Measurements from ENCODE around the gene NOP14. TPM values are rescaled to one million over a fixed set of nuclear protein-coding genes. Genes with fewer than 3 reads are reported as not detected.
"Not testable (repeated sequence)": the region's sequence is repeated elsewhere in the genome, so short reads cannot be mapped to it uniquely, and the experiment has no call there.

NOP14 gene
- total and polyA plus RNA-seq, 2 experiments from 2014 or later: 15.9 to 20.5 TPM

DNA sequence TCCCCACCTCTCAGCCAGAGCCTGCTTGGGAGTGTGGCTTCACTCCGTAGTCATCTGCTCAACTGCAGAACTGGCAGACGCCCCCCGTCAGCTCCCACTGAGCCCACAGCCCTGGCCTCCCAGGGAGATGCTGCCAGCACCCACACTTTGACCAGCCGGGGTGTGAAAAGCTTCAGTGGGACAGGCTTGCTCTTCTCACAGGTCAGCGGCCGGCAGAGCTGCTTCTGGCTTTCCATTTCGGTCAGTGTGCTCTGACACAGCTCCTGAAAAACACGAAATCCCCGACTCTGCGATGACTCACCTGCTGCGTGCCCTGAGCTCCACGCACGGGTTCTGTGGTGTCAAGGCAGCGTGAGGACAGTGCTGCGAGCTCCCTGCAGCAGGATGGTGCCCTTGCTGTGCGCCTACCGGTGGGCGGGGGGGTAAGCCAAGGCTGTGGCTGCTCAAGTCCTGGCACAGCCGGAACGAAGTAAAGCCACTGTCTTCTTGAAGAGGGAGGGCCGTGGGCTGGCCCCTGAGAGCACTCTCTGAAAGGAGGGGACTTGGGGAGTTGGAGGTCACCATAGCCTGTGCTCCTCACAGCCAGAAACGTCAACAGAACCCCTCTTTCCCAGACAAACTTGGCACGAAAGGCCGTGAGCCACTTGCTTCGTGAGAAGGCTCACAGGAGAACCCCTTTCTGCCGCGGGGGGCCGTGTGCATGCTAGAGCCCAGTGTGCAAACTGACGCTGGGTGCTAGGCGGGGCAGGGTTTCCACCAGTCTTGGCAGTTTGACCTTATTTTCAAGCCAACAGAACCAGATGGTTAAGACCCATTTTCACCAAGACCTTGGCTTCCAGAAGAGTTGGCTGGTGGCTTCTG is 23.6 kb downstream of the NOP14 start:
- H3K36me3 ChIP-seq (ENCODE audit: low read depth): peaks cover 42% of the 10 kb centered on the region
- H3K4me2 ChIP-seq (ENCODE audit: unreplicated experiment): no peak overlapping the region
- peaks cover 29% of the 10 kb centered on the region for H3K79me2 ChIP-seq (ENCODE audit: insufficient read depth)
- in situ Hi-C loops (cut with MboI): no loop called here
- peaks cover 45% of the 10 kb centered on the region for H3F3A ChIP-seq (ENCODE audit: insufficient read depth)
- H3K9me3 ChIP-seq (ENCODE audit: low read depth): no peaks in the 10 kb centered on the region
- TF ChIP-seq EZH2 (IDR thresholded peaks at IDR 0.05; ENCODE audit: insufficient read depth, poor library complexity, severe bottlenecking) (no peak), EZH2phosphoT487 (IDR thresholded peaks at IDR 0.05; ENCODE audit: insufficient read depth, low read depth) (no peak)
- H3K27me3 ChIP-seq (replicated peaks; ENCODE audit: insufficient read depth): no peaks in the 10 kb centered on the region
- DNase-seq: no peak
- H3K9me2 ChIP-seq (ENCODE audit: insufficient read depth): no peaks in the 10 kb centered on the region
- peaks cover 16% of the 10 kb centered on the region for H3K4me1 ChIP-seq (ENCODE audit: insufficient read depth)
- 82 to 85% methylated on average over 30 of the region's 30 CpGs for WGBS, 2 experiments (ENCODE audit: low coverage in 1 of 2, low lambda C conversion rate in 2 of 2, missing lambda C conversion rate in 2 of 2)
- H4K20me1 ChIP-seq (ENCODE audit: insufficient read depth): no peaks in the 10 kb centered on the region
- no peak overlapping the region for H3K9ac ChIP-seq
- no peak overlapping the region for H2AFZ ChIP-seq
- no peak overlapping the region for H3K27ac ChIP-seq
- no peak overlapping the region for H3K4me3 ChIP-seq

DNA sequence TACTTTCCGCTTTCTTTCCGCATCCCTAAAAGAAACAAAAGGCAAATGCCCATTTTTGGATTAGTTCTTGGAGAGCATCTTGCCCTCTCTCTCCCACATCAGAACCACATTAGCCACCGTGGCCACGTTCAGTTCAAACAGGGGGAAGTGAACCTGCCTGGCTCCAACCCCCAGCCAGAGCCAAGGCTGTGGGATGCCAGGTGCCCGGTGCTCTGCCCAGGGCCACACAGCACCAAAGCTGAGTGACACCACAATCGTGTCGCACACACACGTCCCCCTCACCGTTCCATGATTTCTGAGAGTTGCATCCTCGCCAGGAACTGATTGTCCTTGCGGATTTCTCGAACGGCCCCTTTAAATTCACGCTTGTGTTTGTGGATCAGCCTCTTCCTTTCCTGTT is 24.3 kb downstream of the NOP14 start:
- no peaks in the 10 kb centered on the region for H3K9me3 ChIP-seq (ENCODE audit: low read depth)
- H2AFZ ChIP-seq: no peak overlapping the region
- no peaks in the 10 kb centered on the region for H3K9me2 ChIP-seq (ENCODE audit: insufficient read depth)
- TF ChIP-seq EZH2phosphoT487 (IDR thresholded peaks at IDR 0.05; ENCODE audit: insufficient read depth, low read depth) (no peak), EZH2 (IDR thresholded peaks at IDR 0.05; ENCODE audit: insufficient read depth, poor library complexity, severe bottlenecking) (no peak)
- H3K4me3 ChIP-seq: no peak overlapping the region
- no peak overlapping the region for H3K9ac ChIP-seq
- H3K4me2 ChIP-seq (ENCODE audit: unreplicated experiment): no peak overlapping the region
- H3K27ac ChIP-seq: no peak overlapping the region
- peaks cover 42% of the 10 kb centered on the region for H3K36me3 ChIP-seq (ENCODE audit: low read depth)
- WGBS, 2 experiments (ENCODE audit: low coverage in 1 of 2, low lambda C conversion rate in 2 of 2, missing lambda C conversion rate in 2 of 2): 89 to 90% methylated on average over 14 of the region's 14 CpGs
- in situ Hi-C loops (cut with MboI): no loop called here
- DNase-seq: no peak
- peaks cover 16% of the 10 kb centered on the region for H3K4me1 ChIP-seq (ENCODE audit: insufficient read depth)
- no peaks in the 10 kb centered on the region for H4K20me1 ChIP-seq (ENCODE audit: insufficient read depth)
- H3K79me2 ChIP-seq (ENCODE audit: insufficient read depth): peaks cover 29% of the 10 kb centered on the region
- H3K27me3 ChIP-seq (replicated peaks; ENCODE audit: insufficient read depth): no peaks in the 10 kb centered on the region
- H3F3A ChIP-seq (ENCODE audit: insufficient read depth): peaks cover 45% of the 10 kb centered on the region

DNA sequence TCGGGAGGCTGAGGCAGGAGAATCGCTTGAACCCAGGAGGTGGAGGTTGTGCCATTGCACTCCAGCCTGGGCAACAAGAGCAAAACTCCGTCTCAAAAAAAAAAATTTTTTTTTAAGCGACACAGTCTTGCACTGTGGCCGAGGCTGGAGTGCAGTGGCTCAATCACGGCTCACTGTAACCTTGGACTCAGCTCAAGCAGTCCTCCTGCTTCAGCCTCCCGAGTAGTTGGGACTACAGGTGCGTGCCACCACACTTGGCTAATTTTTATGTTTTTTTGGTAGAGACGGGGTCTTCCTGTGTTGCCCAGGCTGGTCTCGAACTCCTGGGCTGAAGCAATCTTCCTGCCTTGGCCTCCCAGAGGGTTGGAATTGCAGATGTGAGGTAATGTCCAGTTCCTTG is 24.8 kb downstream of the NOP14 start:
- DNase-seq; H3K9me3 ChIP-seq (ENCODE audit: low read depth); H3K27me3 ChIP-seq (replicated peaks; ENCODE audit: insufficient read depth); H3K9ac ChIP-seq; in situ Hi-C loops (cut with MboI); H3K4me3 ChIP-seq; H2AFZ ChIP-seq; H3K9me2 ChIP-seq (ENCODE audit: insufficient read depth); H4K20me1 ChIP-seq (ENCODE audit: insufficient read depth); H3K27ac ChIP-seq; H3K4me2 ChIP-seq (ENCODE audit: unreplicated experiment): not testable (repeated sequence)
- peaks cover 42% of the 10 kb centered on the region for H3K36me3 ChIP-seq (ENCODE audit: low read depth)
- H3F3A ChIP-seq (ENCODE audit: insufficient read depth): peaks cover 45% of the 10 kb centered on the region
- H3K4me1 ChIP-seq (ENCODE audit: insufficient read depth): peaks cover 17% of the 10 kb centered on the region
- peaks cover 29% of the 10 kb centered on the region for H3K79me2 ChIP-seq (ENCODE audit: insufficient read depth)
- 86 to 89% methylated on average over 10 of the region's 10 CpGs for WGBS, 2 experiments (ENCODE audit: low coverage in 1 of 2, low lambda C conversion rate in 2 of 2, missing lambda C conversion rate in 2 of 2)

DNA sequence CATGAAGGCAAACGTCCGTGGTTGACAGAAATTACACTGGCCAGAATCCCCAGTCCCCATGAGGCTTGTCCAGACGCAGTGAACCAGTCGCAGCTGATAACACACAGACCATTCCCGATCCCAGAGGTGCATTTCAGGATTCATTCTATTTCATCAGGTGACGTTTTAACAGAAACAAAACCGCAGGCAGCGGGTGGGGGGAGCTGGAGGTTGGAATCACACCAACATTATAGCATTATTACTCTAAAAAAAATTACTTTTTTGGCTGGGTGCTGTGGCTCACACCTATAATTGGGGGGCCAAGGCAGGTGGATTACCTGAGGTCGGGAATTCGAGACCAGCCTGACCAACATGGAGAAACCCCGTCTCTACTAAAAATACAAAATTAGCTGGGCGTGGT is 25.2 kb downstream of the NOP14 start:
- DNase-seq: no peak
- Histone ChIP-seq H3F3A (ENCODE audit: insufficient read depth) (peaks cover 45% of the 10 kb centered on the region), H2AFZ (no peak overlapping the region), H3K27ac (no peak overlapping the region), H3K79me2 (ENCODE audit: insufficient read depth) (peaks cover 29% of the 10 kb centered on the region), H3K4me1 (ENCODE audit: insufficient read depth) (peaks cover 22% of the 10 kb centered on the region), H3K36me3 (ENCODE audit: low read depth) (peaks cover 39% of the 10 kb centered on the region), H3K27me3 (replicated peaks; ENCODE audit: insufficient read depth) (no peaks in the 10 kb centered on the region), H3K9ac (no peak overlapping the region), H4K20me1 (ENCODE audit: insufficient read depth) (no peaks in the 10 kb centered on the region), H3K9me2 (ENCODE audit: insufficient read depth) (no peaks in the 10 kb centered on the region), H3K4me3 (no peak overlapping the region), H3K9me3 (ENCODE audit: low read depth) (no peaks in the 10 kb centered on the region), H3K4me2 (ENCODE audit: unreplicated experiment) (no peak overlapping the region)
- in situ Hi-C loops (cut with MboI): no loop called here
- TF ChIP-seq EZH2 (IDR thresholded peaks at IDR 0.05; ENCODE audit: insufficient read depth, poor library complexity, severe bottlenecking) (no peak), EZH2phosphoT487 (IDR thresholded peaks at IDR 0.05; ENCODE audit: insufficient read depth, low read depth) (no peak)
- WGBS, 2 experiments (ENCODE audit: low coverage in 1 of 2, low lambda C conversion rate in 2 of 2, missing lambda C conversion rate in 2 of 2): 92 to 94% methylated on average over 12 of the region's 12 CpGs
